GM18520 (cell line): ENCODE measurements around the gene ARSA.
"Not testable (repeated sequence)": the region's sequence is repeated elsewhere in the genome, so short reads cannot be mapped to it uniquely, and the experiment has no call there.

Experiments
- ATAC-seq: cut with Tn5 transposase; IDR thresholded peaks from one replicate; pipeline ENCODE4 v1.9.1; 2021; ENCODE audit not compliant: unreplicated experiment

Gene ARSA

DNA sequence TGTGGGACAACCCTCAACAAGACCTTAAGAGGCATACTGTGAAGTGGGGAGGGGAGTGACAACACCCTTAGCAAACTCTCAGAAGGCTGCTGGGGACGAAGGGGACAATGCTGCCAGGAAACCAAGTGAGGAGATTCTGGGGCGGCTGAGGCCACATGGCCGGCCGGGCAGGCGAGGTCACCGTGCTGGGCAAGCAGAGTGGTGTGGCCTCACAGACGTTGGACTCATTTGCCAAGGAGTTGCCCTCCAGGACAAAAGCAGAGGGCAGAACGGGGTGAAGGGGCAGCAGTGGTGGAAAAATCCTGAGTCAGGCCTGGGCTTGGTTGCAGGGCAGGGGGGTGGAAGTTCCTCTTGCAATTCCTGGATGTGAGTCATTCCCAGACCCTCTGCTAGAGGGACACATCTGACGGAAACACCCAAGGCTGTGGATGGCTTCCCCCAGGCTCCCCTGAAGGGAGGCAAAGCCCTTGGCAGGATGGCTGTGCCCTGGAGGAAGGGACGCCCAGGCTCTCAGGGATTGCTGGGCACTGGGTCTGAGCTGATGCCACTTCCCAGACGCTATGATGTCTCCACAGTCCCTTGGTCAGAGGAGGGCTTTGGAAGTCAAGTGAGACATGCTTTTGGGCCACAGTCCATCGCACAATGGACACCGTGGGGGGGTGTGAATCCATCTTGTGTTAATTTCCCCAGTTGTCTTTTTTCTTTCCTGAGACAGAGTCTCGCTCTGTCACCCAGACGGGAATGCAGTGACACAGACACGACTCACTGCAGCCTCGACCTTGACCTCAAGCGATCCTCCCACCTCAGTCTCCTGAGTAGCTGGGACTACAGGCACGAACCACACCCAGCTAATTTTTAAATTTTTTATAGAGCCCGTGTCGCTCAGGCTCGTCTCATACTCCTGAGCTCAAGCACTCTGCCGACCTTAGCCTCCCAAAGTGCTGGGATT, 28.4 kb upstream of the ARSA start:
- no peak for ATAC-seq

DNA sequence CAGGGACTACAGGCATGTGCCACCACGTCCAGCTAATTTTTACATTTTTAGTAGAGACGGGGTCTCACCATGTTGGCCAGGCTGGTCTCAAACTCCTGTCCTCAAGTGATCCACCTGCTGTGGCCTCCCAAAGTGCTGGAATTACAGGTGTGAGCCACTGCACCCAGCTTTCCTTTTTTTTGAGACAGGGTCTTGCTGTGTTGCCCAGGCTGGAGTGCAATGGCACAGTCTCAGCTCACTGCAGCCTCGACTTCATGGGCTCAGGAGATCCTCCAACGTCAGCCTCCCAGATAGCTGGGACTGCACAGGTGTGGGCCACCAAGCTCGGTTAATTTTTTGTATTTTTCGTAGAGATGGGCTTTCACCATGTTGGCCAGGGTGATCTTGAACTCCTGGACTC, 26.7 kb upstream of the ARSA start:
- not testable (repeated sequence) for ATAC-seq

DNA sequence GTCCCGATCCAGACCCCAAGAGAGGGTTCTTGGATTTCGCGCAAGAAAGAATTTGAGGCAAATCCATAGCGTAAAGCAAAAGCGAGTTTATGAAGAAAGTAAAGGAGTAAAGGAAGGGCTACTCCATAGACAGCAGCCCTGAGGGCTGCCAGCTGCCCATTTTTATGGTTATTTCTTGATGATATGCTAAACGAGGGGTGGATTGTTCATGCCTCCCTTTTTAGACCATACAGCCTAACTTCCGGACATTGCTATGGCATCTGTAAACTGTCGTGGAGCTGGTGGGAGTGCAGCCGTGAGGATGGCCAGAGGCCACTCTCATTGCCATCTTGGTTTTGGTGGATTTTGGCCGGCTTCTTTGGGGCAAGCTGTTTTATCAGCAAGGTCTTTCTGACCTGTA, 25.3 kb upstream of the ARSA start:
- ATAC-seq: no peak

DNA sequence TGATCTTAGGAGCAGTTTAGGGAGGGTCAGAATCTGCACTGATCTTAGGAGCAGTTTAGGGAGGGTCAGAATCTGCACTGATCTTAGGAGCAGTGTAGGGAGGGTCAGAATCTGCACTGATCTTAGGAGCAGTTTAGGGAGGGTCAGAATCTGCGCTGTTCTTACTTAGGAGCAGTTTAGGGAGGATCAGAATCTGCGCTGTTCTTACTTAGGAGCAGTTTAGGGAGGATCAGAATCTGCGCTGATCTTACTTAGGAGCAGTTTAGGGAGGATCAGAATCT, 15.8 kb upstream of the ARSA start:
- ATAC-seq: not testable (repeated sequence)

DNA sequence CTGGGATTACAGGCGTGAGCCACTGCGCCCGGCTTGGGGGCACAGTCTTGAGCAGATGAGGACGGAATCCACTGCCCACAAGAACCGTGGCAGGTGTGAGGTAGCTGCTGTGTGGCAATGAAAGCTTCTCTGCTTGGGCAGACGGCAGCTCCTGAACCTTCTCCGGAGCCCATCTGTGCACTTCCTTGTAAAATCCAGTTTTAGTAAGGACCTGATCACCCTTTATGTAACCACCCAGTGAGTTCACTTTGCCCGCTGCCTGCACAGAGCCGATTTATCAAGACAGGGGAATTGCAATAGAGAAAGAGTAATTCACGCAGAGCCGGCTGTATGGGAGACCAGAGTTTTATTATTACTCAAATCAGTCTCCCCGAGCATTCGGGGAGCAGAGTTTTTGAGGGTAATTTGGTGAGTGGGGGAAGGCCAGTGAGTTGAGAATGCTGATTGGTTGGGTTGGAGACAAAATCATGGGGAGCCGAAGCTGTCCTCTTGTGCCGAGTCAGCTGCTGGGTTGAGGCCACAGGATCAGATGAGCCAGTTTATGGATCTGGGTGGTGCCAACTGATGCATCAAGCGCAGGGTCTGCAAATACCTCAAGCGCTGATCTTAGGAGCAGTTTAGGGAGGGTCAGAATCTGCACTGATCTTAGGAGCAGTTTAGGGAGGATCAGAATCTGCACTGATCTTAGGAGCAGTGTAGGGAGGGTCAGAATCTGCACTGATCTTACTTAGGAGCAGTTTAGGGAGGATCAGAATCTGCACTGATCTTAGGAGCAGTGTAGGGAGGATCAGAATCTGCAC, 15.3 kb upstream of the ARSA start:
- not testable (repeated sequence) for ATAC-seq

DNA sequence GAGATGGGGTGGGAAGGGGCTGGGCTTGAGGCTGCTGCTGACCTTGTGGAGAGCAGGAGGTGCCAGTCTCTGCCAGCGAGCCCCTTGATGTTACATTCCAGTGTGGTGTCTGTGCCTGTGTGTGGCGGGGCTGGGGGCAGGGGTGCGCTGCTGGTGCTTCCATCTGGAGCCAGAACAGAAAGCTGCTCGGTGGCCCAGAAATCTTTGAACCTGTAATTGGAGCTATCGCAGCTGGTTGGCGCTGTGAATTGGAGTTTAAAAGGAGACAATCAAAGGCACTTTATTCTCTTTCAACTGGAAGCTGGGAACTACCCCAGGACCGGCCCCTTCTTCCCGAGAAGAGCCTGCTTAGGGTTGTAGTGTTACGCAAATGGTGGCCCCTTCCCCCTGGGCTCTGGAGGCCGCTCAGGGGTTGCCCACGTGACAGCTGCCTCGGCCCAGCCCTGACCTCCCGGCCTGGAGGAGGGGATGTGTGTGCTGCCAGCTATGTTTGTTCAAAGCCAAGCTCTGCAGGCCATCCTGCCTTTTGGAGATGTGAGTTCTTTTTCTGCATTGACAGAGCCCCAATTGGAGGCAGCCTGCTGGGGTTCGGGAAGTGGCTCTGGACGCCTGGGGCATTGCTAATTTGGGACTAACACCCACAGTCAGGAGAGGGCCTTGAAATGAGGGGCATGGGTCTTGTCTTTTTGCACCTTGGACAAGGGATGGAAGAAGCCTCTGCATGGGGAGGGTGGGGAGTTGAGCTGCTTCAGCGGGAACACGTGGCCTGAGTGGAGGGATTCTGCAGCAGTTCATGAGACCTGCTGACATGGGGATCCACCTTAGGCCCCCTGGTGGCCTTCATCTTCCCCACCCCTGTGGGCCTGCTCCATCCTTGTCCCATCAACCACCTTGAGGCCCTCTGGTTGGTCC, 14.0 kb upstream of the ARSA start:
- no peak for ATAC-seq

DNA sequence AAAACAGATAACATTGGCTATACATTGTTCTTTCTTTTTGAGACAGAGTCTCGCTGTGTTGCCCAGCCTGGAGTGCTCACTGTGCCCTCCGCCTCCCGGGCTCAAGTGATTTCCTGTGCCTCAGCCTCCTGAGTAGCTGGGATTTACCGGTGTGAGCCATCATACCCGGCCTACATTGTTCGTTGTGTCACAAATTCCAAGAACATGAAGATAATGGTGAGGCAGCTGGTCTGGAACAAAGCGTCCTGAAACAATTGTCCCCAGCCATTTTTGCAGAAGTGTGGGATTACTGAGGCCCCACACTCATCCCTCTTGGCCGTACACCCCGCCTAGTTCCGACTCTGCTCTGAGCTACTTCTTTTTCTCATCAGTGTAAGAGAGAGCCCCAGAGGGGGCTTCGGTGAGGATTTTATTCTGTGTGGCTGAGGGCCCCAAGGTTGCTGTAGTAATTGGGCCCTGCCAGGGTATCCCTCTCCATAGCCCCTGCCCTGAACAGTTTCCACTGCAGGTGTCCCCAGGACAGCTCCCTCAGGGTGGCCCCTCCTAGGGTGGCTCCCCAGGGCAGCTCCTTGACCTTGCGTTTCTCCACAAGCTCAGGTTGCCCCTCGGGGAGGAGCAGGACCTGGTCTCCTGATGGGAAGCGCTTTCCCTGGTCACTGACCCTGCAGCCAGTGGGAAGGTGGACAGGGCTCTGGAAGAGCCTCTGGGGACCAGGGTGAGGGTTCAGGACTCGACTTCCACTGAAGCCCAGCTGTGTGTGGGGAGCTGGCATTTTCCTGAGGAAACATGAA, 13.1 kb upstream of the ARSA start:
- ATAC-seq: no peak

DNA sequence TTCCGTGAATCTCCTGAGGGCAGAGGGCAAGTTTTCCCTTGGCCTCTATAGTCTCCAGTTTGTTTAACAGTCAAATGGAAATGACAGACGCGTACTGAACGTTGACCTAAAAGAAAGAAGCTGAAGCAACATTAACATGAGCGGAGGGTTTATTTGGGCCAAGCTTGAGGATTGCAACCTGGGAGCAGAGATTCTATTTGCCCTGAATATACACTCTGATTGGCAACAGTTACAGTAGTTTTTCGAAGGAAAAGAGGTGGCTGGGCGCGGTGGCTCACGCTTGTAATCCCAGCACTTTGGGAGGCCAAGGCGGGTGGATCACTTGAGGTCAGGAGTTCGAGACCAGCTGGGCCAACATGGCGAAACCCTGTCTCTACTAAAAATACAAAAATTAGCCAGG, 12.3 kb upstream of the ARSA start:
- not testable (repeated sequence) for ATAC-seq

DNA sequence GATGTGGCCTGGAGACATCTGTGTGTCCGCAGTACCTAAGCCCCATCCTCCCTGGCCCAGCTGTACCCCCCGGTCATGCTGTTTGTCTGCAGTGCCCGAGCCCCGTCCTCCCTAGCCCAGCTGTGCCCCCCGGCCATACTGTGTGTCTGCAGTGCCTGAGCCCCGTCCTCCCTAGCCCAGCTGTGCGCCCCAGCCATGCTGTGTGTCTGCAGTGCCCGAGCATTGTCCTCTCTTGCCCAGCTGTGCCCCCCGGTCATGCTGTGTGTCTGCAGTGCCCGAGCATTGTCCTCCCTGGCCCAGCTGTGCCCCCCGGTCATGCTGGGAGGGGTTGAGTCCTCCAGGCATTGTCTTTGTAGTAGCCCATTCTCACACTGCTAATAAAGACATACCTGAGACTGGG, 7.6 kb upstream of the ARSA start:
- ATAC-seq: no peak

DNA sequence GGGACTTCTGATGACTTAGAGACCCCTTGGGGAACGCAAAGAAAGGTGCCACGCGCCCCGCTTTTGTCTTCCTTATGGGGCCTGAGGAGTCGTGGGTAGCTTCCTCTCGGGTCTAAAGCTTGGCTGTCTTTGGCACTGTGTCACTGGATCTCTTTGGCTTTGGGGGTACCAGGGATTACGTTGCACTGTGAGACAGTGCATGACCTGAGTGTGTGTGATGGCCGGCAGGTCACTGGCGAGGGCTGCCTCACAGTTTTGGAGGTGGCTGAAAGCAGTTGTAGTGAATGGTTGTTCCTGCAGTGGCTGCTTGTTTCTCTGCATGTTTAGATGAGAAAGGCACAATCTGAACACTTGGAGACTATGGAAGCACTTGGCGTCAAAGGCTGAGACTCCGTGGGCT, 5.8 kb upstream of the ARSA start:
- no peak for ATAC-seq

DNA sequence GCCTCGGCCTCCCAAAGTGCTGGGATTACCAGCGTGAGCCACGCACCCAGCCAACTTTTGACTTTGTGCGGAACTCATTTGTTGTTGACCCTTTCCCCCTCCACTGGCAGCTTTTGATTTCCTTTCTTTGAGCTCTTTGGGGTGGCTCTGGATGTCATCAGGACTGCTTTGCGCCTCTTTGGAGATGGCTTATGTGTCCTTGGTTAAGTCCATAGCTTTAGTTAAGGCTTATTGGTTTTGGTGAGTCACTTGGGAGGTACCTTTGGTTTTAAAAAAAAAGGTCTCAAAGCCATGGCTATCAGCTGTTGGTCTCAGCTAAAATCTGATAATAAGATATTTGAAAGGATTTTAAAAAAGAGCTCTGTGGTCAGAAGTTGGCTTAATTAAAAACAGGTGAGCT, 5.1 kb upstream of the ARSA start:
- no peak for ATAC-seq

DNA sequence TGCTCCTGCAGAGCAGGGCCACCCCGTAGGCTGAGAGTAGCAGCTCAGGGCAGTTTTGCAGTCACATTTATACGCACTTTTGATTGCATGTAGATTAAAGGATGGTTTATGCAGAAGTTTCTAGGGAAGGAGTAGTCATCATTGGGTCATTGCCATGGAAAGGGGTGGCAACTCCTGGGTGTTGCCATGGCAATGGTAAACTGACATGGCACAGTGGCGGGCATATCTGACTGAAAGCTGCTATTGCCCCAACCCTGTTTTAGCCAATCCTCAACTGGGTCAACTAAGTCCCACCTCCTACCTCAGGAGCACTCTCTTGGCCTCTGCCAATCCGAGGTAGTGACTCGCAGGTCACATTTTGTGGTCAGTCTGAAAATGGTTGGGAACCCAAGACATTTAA, 2.4 kb upstream of the ARSA start:
- no peak for ATAC-seq

DNA sequence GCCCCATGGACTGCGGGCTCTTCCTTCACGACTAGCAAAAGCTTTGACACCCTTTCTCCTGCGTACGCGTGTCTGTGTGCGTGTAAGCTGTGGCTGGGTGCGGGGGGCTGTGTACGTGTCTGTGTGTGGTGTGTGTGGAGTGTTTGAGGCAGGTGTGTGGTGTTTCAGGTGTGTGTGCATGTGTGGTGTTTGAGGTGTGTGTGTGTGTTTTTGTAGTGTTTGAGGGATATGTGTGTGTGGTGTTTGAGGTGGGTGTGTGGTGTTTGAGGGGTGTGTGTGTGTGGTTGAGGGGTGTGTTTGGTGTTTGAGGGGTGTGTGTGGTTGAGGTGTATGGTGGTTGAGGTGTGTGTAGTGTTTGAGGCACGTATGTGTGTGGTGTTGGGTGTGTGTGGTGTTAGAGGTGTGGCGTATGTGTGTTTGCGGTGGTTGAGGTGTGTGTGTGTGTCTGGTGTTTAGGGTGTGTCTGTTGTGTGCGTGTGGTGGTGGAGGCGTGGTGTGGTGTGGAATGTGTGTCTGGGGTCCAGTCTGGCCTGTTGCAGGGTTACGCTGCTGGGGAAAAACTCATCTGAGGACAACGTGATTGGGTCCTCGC, 687 bp upstream of the ARSA start:
- ATAC-seq: no peak

DNA sequence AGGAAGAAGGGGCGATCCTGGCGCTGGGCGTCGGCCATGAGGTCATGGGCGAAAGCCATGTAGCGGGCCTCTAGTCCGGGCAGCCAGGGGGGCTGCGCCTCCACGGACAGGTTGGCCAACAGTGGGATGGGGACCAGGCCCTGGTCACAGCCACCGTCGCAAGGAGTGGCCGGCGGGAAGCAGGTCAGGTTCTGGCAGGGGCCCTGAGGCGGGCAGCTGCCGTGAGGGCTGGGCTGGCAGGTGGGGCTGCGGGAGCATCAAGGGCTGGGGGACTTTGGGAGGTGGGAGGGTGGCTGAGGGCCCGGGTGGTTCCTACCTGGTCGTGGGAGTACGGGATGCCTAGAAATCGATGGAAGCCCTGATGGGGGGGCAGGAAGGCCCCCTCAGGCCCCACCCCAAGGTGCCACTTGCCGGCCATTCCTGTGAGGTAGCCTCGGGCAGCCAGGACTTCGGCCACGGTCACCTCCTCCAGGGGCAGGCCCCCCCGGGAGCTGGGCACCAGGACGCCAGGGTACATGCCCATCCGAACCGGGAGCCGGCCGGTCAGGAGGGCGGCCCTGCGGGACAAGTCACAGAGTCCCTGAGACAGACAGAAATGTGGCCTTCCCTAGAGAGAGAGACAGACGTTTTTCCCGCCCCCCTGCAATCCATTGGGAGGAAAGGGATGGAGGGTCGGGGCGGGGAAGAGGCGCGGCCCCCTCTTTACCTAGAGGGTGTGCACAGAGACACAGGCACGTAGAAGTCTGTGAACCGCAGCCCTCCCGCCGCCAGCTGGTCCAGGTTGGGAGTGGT, 906 bp downstream of the ARSA start:
- no peak for ATAC-seq

DNA sequence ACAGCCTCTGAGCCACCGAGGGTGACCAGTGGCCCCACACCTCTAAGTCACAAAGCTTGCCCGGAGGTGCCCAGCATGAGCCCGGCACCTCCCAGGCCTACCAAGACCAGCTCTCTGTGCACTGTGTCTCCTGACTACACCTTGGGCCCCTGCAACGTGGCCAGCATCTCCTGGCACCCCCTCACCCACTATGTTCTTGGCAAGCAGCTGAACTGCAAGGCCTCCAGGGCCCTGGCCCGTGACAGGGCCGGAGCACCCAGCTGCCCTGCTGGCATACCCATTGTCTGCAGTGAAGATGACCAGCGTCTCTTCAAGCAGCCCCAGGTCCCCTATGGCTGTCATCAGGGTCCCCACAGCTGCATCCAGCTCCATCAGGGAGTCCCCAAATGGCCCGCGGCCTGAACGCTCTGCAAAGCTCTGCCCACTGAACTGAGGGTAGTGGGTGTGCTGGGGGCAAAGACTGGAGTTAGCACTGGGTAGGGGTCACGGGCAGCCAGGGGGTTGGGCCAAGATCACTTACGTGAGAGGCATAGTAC, 1.6 kb downstream of the ARSA start:
- ATAC-seq: no peak

DNA sequence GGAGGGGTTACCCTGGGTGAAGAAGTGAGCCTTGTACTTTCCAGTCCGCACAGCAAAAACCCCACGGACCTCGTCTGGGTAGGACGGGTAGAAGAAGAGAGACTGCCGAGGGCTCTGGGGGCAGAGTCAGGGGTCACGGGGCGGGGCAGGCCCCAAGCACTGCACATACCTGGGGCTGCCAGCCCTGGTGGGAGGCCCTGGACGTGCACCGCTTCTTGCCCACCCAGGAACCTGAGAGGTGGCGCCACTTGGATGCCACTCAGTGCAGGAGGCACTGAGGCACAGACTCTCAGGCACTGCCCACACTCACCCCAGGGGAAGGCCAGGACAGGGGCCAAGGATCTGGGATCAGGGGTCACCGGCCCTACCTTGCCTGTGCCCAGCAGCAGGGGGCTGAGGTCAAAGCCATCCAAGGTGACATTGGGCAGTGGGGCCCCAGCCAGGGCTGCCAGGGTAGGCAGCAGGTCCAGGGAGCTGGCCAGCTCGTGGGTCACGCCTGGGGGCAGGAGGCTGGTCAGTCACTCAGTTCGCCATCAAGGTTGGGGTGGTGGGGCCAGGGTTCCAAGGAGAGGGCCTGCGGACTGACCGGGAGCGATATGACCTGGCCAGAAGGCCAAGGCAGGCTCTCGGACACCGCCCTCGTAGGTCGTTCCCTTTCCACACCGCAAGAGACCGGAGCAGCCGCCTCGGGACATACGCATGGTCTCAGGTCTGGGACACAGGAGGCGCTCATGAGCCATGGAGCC, 2.2 kb downstream of the ARSA start:
- ATAC-seq: no peak

DNA sequence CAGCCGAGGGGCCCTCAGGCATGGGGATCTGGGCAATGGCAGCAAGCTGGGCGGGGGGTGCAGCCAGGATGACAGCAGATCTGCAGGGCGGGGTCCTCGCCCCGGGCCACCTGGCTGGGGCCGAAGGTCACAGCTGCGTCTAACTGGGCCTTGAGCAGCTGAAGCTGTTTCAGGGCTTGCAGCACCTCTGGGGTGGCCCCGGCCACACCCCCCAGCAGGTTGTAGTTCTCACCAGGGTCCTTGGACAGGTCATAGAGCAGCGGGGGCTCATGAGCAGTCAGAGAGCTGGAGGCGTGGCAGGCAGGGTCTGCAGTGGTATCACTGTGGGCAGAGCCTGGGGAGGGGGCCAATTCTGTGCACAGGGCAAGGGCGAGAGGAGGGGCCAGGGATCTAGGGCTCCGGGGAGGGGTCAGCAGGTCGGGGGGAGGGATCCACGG, 2.8 kb downstream of the ARSA start:
- no peak for ATAC-seq

DNA sequence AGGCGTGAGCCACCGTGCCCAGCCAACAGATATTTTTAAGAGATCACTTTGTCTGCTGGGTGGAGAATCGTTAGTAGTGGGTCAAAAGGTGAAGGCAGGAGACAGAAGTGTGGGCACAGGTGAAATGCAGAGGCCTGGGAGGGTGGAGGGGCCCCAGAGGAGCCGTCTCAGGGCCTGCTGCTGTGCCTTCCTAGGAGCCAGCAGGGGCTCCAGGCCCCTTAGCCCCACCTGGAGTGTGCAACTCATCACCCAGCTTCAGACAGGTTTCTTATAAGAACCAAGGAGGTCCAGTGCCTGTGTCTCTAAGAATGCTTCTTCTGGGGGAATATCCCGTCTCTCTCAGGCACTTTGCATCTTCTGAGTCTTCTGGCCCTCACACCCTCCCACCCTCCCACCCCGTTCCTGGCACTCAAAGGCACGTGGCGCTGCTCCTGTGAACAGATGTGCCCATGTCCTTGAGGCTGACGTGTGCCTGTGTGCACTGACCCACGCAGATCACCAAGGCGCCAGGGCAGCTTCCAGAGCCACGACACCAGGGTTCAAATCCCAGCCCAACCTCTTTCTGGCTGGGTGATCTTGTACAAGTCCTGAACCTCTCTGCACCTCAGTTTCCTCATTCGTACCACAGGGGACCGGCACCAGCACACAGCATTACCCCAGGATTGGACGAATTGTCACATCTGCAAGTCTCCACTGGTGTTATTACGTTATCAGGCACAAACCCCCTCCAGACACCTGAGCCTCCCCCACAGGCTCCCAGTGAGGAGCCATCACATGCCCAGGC, 3.4 kb downstream of the ARSA start:
- no peak for ATAC-seq
